Loucy (cell line): ENCODE results near the gene ARHGAP6.

Source experiments
- EZH2phosphoT487 ChIP-seq: fragments of 200-600 bp; IDR thresholded peaks from 2 replicates; pipeline ENCODE4 v1.6.1; 2018; ENCODE audit warnings: antibody characterized with exemption, mild to moderate bottlenecking, moderate library complexity, borderline replicate concordance
- TF ChIP-seq, protein P1 (sequence below): fragments of 200-600 bp; sonication (generic); conservative IDR thresholded peaks from 2 replicates; pipeline ENCODE4 v1.5.1; 2014; ENCODE audit warnings: mild to moderate bottlenecking, antibody characterized with exemption, low read length

GRCh38 chrX:11420851-11421250, 244.9 kb downstream of the ARHGAP6 start:
- TF ChIP-seq, protein P1, sequence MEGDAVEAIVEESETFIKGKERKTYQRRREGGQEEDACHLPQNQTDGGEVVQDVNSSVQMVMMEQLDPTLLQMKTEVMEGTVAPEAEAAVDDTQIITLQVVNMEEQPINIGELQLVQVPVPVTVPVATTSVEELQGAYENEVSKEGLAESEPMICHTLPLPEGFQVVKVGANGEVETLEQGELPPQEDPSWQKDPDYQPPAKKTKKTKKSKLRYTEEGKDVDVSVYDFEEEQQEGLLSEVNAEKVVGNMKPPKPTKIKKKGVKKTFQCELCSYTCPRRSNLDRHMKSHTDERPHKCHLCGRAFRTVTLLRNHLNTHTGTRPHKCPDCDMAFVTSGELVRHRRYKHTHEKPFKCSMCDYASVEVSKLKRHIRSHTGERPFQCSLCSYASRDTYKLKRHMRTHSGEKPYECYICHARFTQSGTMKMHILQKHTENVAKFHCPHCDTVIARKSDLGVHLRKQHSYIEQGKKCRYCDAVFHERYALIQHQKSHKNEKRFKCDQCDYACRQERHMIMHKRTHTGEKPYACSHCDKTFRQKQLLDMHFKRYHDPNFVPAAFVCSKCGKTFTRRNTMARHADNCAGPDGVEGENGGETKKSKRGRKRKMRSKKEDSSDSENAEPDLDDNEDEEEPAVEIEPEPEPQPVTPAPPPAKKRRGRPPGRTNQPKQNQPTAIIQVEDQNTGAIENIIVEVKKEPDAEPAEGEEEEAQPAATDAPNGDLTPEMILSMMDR = no peak
- TF ChIP-seq EZH2phosphoT487 = no peak
